Choroid plexus epithelial cell (primary cell): ENCODE measurements around the gene CCL14.

Experiments used
- DNase-seq: peaks from one replicate; pipeline ENCODE4 v3.0.0-alpha.2; 2010; ENCODE audit warnings: low read depth
- H3K4me3 ChIP-seq: 2 replicates; pipeline ENCODE4 v1.5.1; 2011; ENCODE audit warnings: low read depth, mild to moderate bottlenecking, control low read depth, low read length, moderate library complexity
- TF ChIP-seq, protein P1 (sequence below): conservative IDR thresholded peaks from 2 replicates; pipeline ENCODE4 v1.5.1; 2011; ENCODE audit warnings: low read depth, mild to moderate bottlenecking, control low read depth, inconsistent platforms, low read length, moderate library complexity

CCL14 gene

DNA sequence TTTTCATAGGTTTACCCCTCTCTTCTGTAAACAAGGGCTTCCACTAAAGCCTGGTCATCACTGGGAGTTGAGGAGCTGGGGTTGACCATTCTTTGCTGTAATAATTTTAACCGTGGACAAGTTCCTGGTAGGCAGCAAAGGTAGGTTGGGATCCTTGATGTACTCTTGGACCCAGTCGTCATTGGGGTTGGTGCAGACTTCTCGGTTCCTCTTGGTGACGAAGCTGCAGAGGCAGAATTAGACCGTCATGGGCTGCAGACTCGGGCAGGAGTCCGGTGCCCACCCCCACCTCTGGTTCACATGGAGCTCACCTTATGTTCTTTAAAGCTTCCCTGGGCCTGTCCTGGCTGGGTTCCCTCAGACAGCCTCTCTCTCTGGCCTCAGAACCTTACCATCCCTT lies 9.0 kb downstream of the CCL14 start:
- no peak overlapping the region for H3K4me3 ChIP-seq
- no peak for DNase-seq
- TF ChIP-seq, protein P1, sequence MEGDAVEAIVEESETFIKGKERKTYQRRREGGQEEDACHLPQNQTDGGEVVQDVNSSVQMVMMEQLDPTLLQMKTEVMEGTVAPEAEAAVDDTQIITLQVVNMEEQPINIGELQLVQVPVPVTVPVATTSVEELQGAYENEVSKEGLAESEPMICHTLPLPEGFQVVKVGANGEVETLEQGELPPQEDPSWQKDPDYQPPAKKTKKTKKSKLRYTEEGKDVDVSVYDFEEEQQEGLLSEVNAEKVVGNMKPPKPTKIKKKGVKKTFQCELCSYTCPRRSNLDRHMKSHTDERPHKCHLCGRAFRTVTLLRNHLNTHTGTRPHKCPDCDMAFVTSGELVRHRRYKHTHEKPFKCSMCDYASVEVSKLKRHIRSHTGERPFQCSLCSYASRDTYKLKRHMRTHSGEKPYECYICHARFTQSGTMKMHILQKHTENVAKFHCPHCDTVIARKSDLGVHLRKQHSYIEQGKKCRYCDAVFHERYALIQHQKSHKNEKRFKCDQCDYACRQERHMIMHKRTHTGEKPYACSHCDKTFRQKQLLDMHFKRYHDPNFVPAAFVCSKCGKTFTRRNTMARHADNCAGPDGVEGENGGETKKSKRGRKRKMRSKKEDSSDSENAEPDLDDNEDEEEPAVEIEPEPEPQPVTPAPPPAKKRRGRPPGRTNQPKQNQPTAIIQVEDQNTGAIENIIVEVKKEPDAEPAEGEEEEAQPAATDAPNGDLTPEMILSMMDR: no peak

DNA sequence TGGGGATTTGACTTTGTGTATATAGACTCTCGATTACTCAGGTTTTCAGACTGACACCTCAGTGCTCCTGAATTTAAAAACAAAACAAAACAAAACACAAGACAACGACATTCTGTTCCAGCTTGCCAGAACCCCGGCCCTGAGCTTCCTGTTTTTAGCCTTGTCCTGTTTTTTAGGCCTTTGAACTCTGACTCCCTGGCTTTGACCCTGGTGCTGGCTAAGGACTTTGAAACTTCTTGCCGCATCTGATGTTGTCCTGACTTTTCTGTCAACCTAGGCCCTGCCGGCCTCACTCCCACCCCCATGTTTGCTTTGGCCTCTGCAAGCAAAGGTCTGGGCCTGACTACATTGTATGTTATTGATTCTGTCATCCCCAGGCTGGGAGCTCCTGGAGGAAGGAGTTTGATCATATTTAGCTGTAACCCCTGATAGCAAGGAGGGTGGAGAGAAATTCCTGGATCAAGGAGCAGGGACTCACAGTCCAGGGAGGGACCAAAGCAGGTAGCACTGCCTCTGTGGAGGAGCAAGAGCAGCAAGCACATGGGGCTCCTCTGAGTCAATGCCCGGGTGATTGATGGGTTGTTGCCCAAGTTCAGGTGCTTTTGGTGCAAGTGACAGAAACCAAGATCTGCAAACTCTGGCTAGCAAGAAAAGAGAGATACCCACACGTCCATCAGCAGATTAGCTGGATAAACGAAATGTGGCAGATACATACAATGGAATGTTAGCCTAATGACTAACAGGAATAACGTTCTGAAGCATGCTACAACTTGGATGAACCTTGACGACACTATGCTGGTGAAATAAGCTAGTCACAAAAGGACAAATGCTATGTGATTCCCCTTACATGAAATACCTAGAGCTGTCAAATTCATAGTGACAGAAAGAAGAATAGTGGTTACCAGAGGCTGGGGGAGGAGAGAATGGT lies 12.9 kb downstream of the CCL14 start:
- TF ChIP-seq, protein P1: no peak
- H3K4me3 ChIP-seq: no peak overlapping the region
- peak; percentile 47 for DNase-seq

DNA sequence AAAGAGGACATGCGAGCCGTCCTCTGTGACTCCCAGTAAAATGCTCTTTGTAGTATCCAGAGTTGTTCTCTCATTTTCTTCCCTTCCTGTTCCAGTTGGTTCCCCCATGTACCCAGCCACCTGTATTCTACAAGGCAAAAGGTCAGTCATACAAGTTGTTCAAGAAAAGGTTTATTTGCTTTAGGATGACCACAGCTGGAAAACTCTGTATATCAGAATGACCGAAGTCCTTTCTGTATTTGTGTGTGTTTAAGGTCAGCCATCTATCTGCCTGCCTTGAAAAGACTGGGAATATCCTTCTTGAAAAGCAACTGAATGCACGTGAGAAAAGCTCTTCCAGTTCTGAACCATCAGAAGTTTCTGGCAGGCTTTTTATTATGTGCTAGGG lies 13.6 kb downstream of the CCL14 start:
- TF ChIP-seq, protein P1: no peak
- DNase-seq: no peak
- H3K4me3 ChIP-seq: no peak overlapping the region

DNA sequence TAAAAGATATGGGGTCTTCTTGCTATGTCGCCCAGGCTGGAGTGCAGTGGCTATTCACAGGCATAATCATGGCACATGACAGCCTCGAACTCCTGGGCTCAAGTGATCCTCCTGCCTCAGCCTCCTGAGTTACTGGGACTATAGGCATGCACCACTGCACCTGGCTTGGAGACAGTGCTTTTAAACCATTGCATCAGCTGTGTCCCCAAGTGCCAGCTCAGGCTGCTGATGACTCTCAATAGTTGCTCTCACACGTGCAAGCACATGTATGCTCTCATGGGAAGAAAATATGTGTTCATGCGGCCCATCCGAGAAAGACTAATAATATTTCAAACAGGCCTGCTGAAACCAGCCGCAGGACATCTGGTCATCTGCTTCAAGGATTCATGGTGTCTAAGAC lies 14.0 kb downstream of the CCL14 start:
- TF ChIP-seq, protein P1: no peak
- H3K4me3 ChIP-seq: no peak overlapping the region
- no peak for DNase-seq

- DNase-seq: no peak
- TF ChIP-seq, protein P1: no peak
These were observed 14.5 kb downstream of the CCL14 start for GRCh38 chr17:35972066-35972465.

DNA sequence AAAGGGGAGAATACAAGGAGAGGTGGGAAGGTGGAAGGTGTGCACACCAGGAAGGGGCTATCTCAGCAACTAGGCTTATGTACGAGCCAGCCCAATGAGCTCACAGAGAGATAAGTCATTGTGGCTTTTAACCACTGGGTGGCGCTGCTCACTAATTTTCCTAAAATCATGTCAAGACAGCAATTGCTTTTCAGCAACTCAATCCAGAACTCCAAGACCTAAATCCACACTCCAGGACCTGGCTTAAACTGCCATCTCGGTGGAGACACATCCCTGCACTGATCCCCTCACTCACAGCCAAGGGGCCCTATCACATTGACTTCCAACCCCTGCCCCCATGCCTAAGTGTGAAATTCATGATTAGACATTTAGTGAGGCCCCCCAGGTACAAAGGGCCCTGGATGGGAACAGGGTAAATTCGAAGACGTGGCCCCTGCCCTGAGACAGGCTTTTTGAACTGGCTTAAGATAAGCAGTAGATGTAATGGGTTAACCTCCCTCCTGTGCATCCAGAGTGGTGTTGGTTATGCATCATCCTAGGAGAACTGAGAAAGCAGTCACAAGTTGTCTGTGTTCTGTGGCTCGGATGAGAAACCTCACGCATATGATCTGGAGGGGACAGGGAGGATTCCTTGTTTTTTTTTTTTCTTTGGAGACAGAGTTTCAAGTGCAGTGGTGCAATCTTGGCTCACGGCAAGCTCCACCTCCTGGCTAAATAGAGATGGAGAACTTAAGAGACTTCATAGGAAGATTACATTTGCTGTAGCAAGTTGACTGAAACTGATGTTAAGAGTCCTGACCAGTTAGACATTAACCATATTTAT lies 16.8 kb downstream of the CCL14 start:
- TF ChIP-seq, protein P1: peak; percentile 86
- H3K4me3 ChIP-seq: no peak overlapping the region
- DNase-seq: peak; percentile 89

More at GRCh38 chr17:35972066-35972465, 14.5 kb downstream of the CCL14 start:
- no peak overlapping the region for H3K4me3 ChIP-seq
